K562 (cell line): ENCODE data around the gene PBX4.

Source experiments
- EZH2 ChIP-seq: IDR thresholded peaks from 2 replicates; pipeline ENCODE4 v1.6.1; 2012; ENCODE audit warnings: low read depth, mild to moderate bottlenecking, inconsistent platforms, low read length, borderline replicate concordance
- HNRNPLL ChIP-seq: fragments of 200-400 bp; formaldehyde crosslinking; IDR thresholded peaks from 2 replicates; pipeline ENCODE4 v1.6.1; 2017; ENCODE audit warnings: low read length, low read depth, mild to moderate bottlenecking; ENCODE audit not compliant: poor library complexity, severe bottlenecking
- KLF13 ChIP-seq: fragments of 450-650 bp; IDR thresholded peaks from 2 replicates; pipeline ENCODE4 v1.6.1; 2016; ENCODE audit warnings: missing genetic modification characterization, low read depth, mild to moderate bottlenecking, missing compliant biosample characterization, moderate library complexity, borderline replicate concordance
- PHTF2 ChIP-seq: fragments of 250-450 bp; sonication (Bioruptor Pico); IDR thresholded peaks from 2 replicates; pipeline ENCODE4 v1.5.0; 2021; ENCODE audit warnings: mild to moderate bottlenecking
- ZNF121 ChIP-seq: sonication (generic); formaldehyde crosslinking; conservative IDR thresholded peaks from 2 replicates; pipeline ENCODE4 v1.8.0; 2022; ENCODE audit warnings: missing genetic modification reagents
- ZNF24 ChIP-seq: fragments of 450-650 bp; IDR thresholded peaks from 2 replicates; pipeline ENCODE4 v1.6.1; 2016
- TF ChIP-seq, protein P1 (sequence below): fragments of 250-450 bp; sonication (Bioruptor Pico); IDR thresholded peaks from 2 replicates; pipeline ENCODE4 v1.8.0; 2021; ENCODE audit warnings: moderate library complexity, mild to moderate bottlenecking, inconsistent platforms
- TF ChIP-seq, protein P2 (sequence below), 3 experiments: IDR thresholded peaks in 2 of 3; conservative IDR thresholded peaks in 1 of 3; 2 replicates each; pipeline ENCODE4 v1.5.1; 2011 to 2012; ENCODE audit warnings: low read length in 3 of 3, mild to moderate bottlenecking in 3 of 3, control low read depth in 2 of 3, improper control_type of control experiment in 1 of 3, inconsistent platforms in 1 of 3, low read depth in 1 of 3, mixed read lengths in 1 of 3, moderate library complexity in 1 of 3; ENCODE audit not compliant: insufficient read depth in 2 of 3
- TF ChIP-seq, protein P3 (sequence below), 2 experiments: fragments of 450-650 bp; IDR thresholded peaks; 2 replicates each; pipeline ENCODE4 v1.6.1; 2018; ENCODE audit warnings: mild to moderate bottlenecking in 2 of 2, low read depth in 1 of 2; ENCODE audit not compliant: partially characterized antibody in 2 of 2
- TF ChIP-seq, protein P4 (sequence below): fragments of 450-650 bp; conservative IDR thresholded peaks from 2 replicates; pipeline ENCODE4 v1.6.1; 2016; ENCODE audit warnings: missing genetic modification characterization, low read depth, mild to moderate bottlenecking, control low read depth, missing compliant biosample characterization

DNA sequence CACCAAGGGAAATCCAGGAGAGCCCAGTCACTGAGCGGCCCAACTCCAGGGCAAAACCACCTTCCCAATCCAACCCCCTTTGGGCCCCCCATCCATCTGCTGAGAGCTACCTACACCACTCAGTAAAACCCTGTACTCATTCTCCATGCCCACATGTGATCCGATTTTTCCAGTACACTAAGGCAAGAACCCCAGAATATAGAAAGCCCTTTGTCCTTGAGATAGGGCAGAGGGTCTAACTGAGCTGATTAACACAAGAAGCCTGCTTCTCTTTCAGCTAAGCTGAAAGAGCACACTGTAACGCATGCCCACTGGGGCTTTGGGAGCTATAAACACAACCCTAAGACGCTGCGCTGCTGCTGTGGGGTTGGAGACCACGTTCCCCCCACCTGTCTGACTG, 36.0 kb downstream of the PBX4 start:
- TF ChIP-seq KLF13 (tag) (no peak), PHTF2 (CRISPR knock-in tag) (no peak), ZNF24 (no peak), HNRNPLL (no peak), ZNF121 (CRISPR knock-in tag) (no peak), EZH2 (no peak)
- TF ChIP-seq, protein P1, sequence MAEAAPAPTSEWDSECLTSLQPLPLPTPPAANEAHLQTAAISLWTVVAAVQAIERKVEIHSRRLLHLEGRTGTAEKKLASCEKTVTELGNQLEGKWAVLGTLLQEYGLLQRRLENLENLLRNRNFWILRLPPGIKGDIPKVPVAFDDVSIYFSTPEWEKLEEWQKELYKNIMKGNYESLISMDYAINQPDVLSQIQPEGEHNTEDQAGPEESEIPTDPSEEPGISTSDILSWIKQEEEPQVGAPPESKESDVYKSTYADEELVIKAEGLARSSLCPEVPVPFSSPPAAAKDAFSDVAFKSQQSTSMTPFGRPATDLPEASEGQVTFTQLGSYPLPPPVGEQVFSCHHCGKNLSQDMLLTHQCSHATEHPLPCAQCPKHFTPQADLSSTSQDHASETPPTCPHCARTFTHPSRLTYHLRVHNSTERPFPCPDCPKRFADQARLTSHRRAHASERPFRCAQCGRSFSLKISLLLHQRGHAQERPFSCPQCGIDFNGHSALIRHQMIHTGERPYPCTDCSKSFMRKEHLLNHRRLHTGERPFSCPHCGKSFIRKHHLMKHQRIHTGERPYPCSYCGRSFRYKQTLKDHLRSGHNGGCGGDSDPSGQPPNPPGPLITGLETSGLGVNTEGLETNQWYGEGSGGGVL (CRISPR knock-in tag), result no peak
- TF ChIP-seq, protein P2, sequence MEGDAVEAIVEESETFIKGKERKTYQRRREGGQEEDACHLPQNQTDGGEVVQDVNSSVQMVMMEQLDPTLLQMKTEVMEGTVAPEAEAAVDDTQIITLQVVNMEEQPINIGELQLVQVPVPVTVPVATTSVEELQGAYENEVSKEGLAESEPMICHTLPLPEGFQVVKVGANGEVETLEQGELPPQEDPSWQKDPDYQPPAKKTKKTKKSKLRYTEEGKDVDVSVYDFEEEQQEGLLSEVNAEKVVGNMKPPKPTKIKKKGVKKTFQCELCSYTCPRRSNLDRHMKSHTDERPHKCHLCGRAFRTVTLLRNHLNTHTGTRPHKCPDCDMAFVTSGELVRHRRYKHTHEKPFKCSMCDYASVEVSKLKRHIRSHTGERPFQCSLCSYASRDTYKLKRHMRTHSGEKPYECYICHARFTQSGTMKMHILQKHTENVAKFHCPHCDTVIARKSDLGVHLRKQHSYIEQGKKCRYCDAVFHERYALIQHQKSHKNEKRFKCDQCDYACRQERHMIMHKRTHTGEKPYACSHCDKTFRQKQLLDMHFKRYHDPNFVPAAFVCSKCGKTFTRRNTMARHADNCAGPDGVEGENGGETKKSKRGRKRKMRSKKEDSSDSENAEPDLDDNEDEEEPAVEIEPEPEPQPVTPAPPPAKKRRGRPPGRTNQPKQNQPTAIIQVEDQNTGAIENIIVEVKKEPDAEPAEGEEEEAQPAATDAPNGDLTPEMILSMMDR (IDR thresholded peaks at IDR 0.05 in 2 of 3, conservative IDR thresholded peaks at IDR 0.05 in 1 of 3; ENCODE audit: insufficient read depth in 2 of 3, low read depth in 1 of 3, low read length in 3 of 3), result no peak
- TF ChIP-seq, protein P3, sequence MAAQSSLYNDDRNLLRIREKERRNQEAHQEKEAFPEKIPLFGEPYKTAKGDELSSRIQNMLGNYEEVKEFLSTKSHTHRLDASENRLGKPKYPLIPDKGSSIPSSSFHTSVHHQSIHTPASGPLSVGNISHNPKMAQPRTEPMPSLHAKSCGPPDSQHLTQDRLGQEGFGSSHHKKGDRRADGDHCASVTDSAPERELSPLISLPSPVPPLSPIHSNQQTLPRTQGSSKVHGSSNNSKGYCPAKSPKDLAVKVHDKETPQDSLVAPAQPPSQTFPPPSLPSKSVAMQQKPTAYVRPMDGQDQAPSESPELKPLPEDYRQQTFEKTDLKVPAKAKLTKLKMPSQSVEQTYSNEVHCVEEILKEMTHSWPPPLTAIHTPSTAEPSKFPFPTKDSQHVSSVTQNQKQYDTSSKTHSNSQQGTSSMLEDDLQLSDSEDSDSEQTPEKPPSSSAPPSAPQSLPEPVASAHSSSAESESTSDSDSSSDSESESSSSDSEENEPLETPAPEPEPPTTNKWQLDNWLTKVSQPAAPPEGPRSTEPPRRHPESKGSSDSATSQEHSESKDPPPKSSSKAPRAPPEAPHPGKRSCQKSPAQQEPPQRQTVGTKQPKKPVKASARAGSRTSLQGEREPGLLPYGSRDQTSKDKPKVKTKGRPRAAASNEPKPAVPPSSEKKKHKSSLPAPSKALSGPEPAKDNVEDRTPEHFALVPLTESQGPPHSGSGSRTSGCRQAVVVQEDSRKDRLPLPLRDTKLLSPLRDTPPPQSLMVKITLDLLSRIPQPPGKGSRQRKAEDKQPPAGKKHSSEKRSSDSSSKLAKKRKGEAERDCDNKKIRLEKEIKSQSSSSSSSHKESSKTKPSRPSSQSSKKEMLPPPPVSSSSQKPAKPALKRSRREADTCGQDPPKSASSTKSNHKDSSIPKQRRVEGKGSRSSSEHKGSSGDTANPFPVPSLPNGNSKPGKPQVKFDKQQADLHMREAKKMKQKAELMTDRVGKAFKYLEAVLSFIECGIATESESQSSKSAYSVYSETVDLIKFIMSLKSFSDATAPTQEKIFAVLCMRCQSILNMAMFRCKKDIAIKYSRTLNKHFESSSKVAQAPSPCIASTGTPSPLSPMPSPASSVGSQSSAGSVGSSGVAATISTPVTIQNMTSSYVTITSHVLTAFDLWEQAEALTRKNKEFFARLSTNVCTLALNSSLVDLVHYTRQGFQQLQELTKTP (IDR thresholded peaks at IDR 0.05; ENCODE audit: low read depth in 1 of 2, partially characterized antibody in 2 of 2), result no peak
- TF ChIP-seq, protein P4, sequence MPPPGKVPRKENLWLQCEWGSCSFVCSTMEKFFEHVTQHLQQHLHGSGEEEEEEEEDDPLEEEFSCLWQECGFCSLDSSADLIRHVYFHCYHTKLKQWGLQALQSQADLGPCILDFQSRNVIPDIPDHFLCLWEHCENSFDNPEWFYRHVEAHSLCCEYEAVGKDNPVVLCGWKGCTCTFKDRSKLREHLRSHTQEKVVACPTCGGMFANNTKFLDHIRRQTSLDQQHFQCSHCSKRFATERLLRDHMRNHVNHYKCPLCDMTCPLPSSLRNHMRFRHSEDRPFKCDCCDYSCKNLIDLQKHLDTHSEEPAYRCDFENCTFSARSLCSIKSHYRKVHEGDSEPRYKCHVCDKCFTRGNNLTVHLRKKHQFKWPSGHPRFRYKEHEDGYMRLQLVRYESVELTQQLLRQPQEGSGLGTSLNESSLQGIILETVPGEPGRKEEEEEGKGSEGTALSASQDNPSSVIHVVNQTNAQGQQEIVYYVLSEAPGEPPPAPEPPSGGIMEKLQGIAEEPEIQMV (tag), result no peak
